Uterus (tissue), 4 donors: Measurements from ENCODE around the gene DKKL1. TPM values are rescaled to one million over a fixed set of nuclear protein-coding genes. Genes with fewer than 3 reads are reported as not detected.

Experiments used
- DNase-seq, 2 donors: peaks; one replicate each; pipeline ENCODE4 v3.0.0-alpha.2; 2019 to 2020
- H3K27ac ChIP-seq, 2 donors: fragments of 200-600 bp; sonication (generic); 1 replicate in 1 of 2; 2 replicates in 1 of 2; pipeline ENCODE4 v1.5.1; 2016 to 2018
- H3K27me3 ChIP-seq, 2 donors: fragments of 200-600 bp; sonication (generic); one replicate each; pipeline ENCODE4 v1.5.1; 2018 to 2019; ENCODE audit warnings: control low read depth in 1 of 2
- H3K36me3 ChIP-seq, 2 donors: fragments of 200-600 bp; sonication (generic); one replicate each; pipeline ENCODE4 v1.5.1; 2019; ENCODE audit warnings: control low read depth in 1 of 2
- H3K4me1 ChIP-seq, 2 donors: fragments of 200-600 bp; sonication (generic); one replicate each; pipeline ENCODE4 v1.5.1; 2018 to 2019; ENCODE audit warnings: control low read depth in 1 of 2
- H3K4me3 ChIP-seq, 2 donors: fragments of 200-600 bp; sonication (generic); 1 replicate in 1 of 2; 2 replicates in 1 of 2; pipeline ENCODE4 v1.5.1; 2018 to 2019; ENCODE audit warnings: mild to moderate bottlenecking in 1 of 2
- H3K9me3 ChIP-seq, 2 donors: fragments of 200-600 bp; sonication (generic); one replicate each; pipeline ENCODE4 v1.5.1; 2019; ENCODE audit warnings: control low read depth in 1 of 2
- POLR2A ChIP-seq, 2 donors: fragments of 450-650 bp; IDR thresholded peaks; one replicate each; pipeline ENCODE4 v1.6.1; 2016; ENCODE audit warnings: antibody characterized with exemption in 2 of 2, mild to moderate bottlenecking in 1 of 2, moderate library complexity in 1 of 2
- intact Hi-C: fragments of 100-400 bp; cut with DNase I; formaldehyde crosslinking; loops from one replicate; pipeline ENCODE4 v1.15.1; 2023; ENCODE audit warnings: low total_unique reads
- total RNA-seq, 4 donors: library from RNA; depleted of rRNA in 3 of 4; stranded (reverse); fragments of >200 nt in 3 of 4; gene quantifications; one replicate each; pipeline versions ENCODE4 v1.1.0 to v1.2.4, GENCODE V29; 2014 to 2023
- TF ChIP-seq, protein P1 (sequence below), 4 experiments: fragments of 200-600 bp in 2 of 4; fragments of 450-650 bp in 2 of 4; sonication (generic) in 2 of 4; IDR thresholded peaks; one replicate each; pipeline ENCODE4 v1.5.1; 2016 to 2019; ENCODE audit warnings: antibody characterized with exemption in 4 of 4, mild to moderate bottlenecking in 2 of 4, moderate library complexity in 1 of 4
- donor health status: DM: yes; HTN: yes; CAD: no.

The DKKL1 gene
- total RNA-seq, 4 donors from 2014 or later, result 1.3 TPM; not detected in 3

DNA sequence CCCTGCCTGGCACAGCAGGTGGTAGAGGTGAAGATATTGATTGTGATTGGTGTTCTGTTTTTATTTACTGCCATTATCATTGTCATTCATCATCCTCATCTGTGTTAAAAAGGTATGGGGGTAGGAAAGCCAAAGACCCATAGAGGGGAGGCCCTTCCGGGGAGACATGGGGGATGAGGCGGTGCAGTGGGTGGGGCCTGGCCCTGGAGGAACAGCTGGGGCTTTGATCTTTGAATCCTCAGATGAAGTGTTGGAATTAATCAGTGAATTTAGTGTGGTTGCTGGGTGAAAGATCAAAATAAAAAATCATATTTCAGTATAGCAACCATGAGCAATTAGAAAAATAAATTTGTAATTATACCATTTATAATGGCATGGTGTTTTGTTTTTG, 52.1 kb downstream of the DKKL1 start:
- Histone ChIP-seq H3K27ac (no peak overlapping the region), H3K9me3 (no peaks in the 10 kb centered on the region), H3K27me3 (peaks cover 5 to 13% of the 10 kb centered on the region in 2 donors), H3K4me3 (no peak overlapping the region), H3K4me1 (peaks cover 0 to under 1% of the 10 kb centered on the region in 2 donors), H3K36me3 (no peaks in the 10 kb centered on the region)
- intact Hi-C loops, result no loop called here
- DNase-seq, result no peak
- TF ChIP-seq, protein P1, sequence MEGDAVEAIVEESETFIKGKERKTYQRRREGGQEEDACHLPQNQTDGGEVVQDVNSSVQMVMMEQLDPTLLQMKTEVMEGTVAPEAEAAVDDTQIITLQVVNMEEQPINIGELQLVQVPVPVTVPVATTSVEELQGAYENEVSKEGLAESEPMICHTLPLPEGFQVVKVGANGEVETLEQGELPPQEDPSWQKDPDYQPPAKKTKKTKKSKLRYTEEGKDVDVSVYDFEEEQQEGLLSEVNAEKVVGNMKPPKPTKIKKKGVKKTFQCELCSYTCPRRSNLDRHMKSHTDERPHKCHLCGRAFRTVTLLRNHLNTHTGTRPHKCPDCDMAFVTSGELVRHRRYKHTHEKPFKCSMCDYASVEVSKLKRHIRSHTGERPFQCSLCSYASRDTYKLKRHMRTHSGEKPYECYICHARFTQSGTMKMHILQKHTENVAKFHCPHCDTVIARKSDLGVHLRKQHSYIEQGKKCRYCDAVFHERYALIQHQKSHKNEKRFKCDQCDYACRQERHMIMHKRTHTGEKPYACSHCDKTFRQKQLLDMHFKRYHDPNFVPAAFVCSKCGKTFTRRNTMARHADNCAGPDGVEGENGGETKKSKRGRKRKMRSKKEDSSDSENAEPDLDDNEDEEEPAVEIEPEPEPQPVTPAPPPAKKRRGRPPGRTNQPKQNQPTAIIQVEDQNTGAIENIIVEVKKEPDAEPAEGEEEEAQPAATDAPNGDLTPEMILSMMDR (IDR thresholded peaks at IDR 0.05), result no peak
- TF ChIP-seq POLR2A (IDR thresholded peaks at IDR 0.05), result no peak

DNA sequence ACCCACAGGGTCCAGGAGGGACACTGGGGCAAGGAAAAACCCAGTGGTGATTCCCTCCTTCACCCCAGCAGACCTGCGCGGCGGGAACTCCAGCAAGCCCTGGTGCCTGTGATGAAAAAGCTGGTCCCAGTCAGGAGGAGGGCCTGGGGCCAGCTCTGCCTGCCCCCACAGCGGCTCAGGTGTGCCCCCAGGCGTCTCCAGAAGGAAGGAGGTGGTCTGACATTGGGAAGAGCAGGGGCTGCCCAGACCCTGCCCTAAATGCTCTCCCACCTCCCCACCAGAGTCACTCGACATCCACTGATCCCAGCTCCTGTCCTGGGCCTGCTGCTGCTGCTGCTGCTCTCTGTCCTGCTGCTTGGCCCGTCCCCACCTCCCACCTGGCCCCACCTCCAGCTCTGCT, 53.4 kb downstream of the DKKL1 start:
- intact Hi-C loops, result no loop called here
- TF ChIP-seq POLR2A (IDR thresholded peaks at IDR 0.05), result no peak
- TF ChIP-seq, protein P1 (IDR thresholded peaks at IDR 0.05), result no peak
- H3K9me3 ChIP-seq, result no peaks in the 10 kb centered on the region
- peaks cover 0 to 8% of the 10 kb centered on the region in 2 donors for H3K4me1 ChIP-seq
- no peak for DNase-seq
- H3K36me3 ChIP-seq, result no peaks in the 10 kb centered on the region
- no peak overlapping the region for H3K27ac ChIP-seq
- H3K27me3 ChIP-seq, result peaks cover 15 to 19% of the 10 kb centered on the region in 2 donors
- no peak overlapping the region for H3K4me3 ChIP-seq

DNA sequence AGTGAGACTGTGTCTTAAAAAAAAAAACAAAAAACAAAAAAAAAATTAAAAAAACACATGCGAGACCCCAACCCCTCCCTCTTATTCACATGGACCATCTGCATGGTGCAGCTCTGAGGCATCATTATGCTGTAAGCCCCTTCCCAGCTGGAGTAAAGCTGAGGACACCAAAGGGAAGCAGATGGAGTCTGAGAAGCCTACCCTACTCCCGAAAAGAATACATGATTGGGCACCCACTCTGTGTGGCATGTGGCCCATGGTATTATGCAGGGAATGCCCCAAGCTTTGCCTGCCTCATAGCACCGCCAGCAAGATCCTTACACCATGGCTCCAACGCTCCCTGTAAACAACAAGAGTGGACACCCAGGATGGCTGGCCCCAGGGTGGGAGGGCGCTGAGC, 54.8 kb downstream of the DKKL1 start:
- Histone ChIP-seq H3K27ac (no peak overlapping the region), H3K27me3 (peaks cover 29 to 31% of the 10 kb centered on the region in 2 donors), H3K9me3 (no peaks in the 10 kb centered on the region), H3K36me3 (no peaks in the 10 kb centered on the region), H3K4me1 (peaks cover 0 to 17% of the 10 kb centered on the region in 2 donors), H3K4me3 (no peak overlapping the region)
- intact Hi-C loops, result no loop called here
- no peak for TF ChIP-seq POLR2A (IDR thresholded peaks at IDR 0.05)
- TF ChIP-seq, protein P1 (IDR thresholded peaks at IDR 0.05), result no peak
- DNase-seq, result no peak

DNA sequence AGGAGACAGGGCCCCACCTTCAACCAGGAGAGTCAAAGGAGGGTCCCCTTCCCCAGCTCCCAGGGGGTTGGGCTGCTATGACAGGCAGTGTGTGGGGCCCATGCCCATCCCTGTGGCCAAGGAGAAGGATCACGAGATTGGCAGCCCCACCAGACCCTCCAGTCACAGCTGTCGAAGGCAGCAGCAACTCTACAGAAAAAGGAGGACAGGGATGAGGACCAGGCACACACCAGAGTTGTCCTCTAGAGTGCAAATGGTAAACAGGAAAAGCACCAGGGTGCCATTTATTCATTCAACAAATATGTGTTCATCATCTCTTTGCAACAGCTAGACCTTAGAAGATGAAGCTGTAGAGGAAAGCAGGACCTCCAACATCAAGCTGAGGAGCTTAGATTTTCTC, 55.5 kb downstream of the DKKL1 start:
- DNase-seq, result no peak
- Histone ChIP-seq H3K27me3 (peaks cover 31 to 36% of the 10 kb centered on the region in 2 donors), H3K4me1 (peaks cover 0 to 17% of the 10 kb centered on the region in 2 donors), H3K4me3 (no peak overlapping the region), H3K27ac (no peak overlapping the region), H3K36me3 (no peaks in the 10 kb centered on the region), H3K9me3 (no peaks in the 10 kb centered on the region)
- intact Hi-C loops, result no loop called here
- TF ChIP-seq POLR2A (IDR thresholded peaks at IDR 0.05), result no peak
- TF ChIP-seq, protein P1 (IDR thresholded peaks at IDR 0.05), result no peak

DNA sequence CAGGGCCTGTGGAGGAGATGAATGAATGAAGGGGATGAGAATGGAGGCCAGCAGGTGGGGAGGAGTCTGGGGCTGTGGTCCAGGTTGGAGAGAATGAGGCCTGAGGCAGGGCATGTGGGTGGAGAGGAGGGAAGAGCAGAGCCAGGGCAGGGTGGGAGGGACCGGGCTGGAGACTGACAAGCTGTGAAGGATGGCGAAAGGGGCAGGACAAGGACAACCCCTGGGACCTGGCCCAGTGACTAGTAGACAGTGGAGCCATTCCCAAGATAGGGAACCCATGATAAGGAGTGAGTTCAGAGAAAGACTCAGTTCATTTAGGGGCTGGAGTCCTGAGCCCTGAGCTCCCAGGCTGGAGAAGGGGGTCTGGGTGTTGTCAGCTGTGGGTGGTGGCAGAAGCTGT, 56.5 kb downstream of the DKKL1 start:
- H3K27ac ChIP-seq, result no peak overlapping the region
- no peak for DNase-seq

More for the DNA sequence above, 56.5 kb downstream of the DKKL1 start:
- TF ChIP-seq, protein P1 (IDR thresholded peaks at IDR 0.05), result no peak
- no peak for TF ChIP-seq POLR2A (IDR thresholded peaks at IDR 0.05)
- no peaks in the 10 kb centered on the region for H3K9me3 ChIP-seq
- H3K4me3 ChIP-seq, result no peak overlapping the region
- intact Hi-C loops, result no loop called here
- H3K27me3 ChIP-seq, result peaks cover 31 to 46% of the 10 kb centered on the region in 2 donors
- no peaks in the 10 kb centered on the region for H3K36me3 ChIP-seq
- H3K4me1 ChIP-seq, result peaks cover 0 to 17% of the 10 kb centered on the region in 2 donors
